Posterior cingulate gyrus (tissue), 11 donors: ENCODE measurements around the gene SDK2.

Experiments
- DNase-seq, 10 donors: peaks; one replicate each; pipeline versions ENCODE4 v3.0.0 to v3.0.0-alpha.2; 2020 to 2021; ENCODE audit warnings: mixed read lengths in 3 of 10
- intact Hi-C: fragments of 100-400 bp; cut with DNase I; formaldehyde crosslinking; loops from one replicate; pipeline ENCODE4 v1.15.1; 2023

SDK2 gene

DNA sequence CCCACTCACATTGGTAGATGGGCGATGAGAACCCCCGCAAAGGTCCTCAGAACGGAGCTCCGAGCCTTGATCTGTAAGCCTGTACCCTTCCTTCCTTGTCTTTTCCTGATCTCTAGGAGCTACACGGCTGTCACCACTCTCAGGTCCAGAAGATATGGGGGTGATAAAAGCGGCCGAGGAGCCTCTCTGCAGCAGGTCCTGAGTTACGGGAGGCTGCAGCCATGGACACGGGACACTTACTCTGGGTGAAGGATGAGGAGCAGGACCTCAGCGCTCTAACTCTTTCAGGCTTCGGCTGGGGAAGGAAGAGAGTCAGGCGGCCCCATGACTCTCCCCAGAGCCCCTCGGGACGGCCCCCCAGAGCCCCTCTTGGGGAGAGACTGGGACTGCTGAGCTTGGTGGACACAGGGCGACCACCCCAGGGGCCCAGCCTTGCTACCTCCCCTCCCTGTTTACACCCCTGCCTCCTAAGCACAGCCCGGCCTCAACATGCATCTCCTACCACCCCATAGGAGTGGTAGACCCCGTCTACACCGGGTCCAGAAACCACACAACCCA lies 74.4 kb downstream of the SDK2 start:
- no peak for DNase-seq
- intact Hi-C loops: no loop called here

- intact Hi-C loops: no loop called here
- DNase-seq: no peak
Observed at GRCh38 chr17:73568934-73569333, 75.3 kb downstream of the SDK2 start.

GRCh38 chr17:73566905-73567782 lies 77.1 kb downstream of the SDK2 start:
- DNase-seq: no peak
- intact Hi-C loops: no loop called here

DNA sequence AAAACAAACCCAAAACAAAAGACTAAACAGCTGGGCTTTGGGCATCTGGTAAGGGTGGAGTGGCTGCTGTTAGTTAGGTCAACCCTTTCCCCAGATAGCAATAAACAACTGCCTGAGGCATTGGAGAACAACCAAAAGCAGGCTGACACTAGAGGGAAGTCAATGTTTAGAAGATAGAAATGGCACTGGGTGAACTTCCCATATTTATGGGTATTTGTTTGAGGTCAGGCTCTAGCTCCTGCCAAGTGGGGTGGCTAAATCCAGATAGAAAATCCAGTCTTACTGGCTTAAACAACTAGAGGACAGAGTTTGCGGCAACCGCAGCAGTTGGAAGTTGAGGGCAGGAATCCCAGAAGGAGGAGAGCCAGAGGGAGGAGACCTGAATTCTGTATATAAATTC lies 79.4 kb downstream of the SDK2 start:
- intact Hi-C loops: no loop called here
- no peak for DNase-seq

- intact Hi-C loops: no loop called here
- DNase-seq: no peak
Observed at GRCh38 chr17:73562896-73563295, 81.3 kb downstream of the SDK2 start.

DNA sequence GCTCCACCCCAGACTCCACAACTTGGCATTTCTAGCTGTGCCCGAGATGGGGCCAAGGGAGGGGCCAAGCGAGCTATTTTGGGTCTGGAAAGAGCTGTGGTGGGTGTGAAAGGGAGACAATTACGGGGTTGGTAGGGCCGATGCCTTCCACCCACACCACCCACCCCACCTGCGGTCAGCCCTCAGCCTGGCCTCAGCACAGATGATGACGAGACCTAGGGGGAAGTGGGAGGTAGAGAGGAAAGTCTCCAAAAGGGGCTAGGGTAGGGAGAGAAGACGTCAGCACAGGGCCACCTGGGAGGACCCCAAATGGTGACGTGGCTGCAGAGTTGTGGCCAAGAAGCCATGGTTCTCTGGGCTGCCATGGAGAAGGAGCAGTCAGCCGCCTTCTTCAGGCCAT lies 83.1 kb downstream of the SDK2 start:
- no peak for DNase-seq
- intact Hi-C loops: no loop called here

DNA sequence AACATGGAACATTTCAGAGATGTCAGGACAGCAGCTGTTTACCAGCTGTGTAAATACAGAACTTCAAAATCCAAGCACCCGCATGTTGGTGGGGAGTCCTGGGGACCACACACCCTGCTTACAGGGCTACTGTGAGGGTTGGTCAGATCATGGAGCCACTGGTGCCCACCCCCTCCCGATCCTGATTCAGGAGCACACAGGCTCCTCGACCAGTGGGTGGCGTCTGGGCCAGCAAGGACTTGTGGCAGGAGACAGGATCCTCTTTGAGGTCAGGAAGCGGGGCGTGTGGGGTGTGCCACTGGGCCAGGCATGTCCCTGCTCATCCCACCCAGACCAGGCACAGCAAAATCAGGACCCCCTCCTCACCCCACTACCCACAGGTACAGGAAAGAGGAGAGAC lies 83.6 kb downstream of the SDK2 start:
- DNase-seq: no peak
- intact Hi-C loops: no loop called here

DNA sequence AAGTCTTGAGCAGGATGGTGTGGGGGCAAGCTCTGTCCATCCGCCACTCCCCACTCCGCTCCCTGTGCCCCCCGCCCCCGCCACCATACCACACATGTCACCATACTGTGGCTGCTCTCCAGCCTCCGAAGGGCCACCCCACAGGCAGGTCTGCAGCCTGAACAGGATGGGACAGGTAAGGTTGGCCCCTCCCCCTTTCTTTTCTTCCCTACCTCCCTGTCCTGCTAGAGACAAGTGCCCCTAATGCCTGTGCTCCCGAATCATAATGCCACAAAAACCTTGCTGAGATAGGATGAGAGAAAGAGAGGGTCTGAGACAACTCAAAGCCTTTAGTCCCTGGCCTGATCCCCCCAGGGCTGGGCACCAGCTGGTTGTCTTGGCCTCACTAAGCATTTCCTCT lies 84.7 kb downstream of the SDK2 start:
- DNase-seq: no peak
- intact Hi-C loops: no loop called here

GRCh38 chr17:73555199-73555960 lies 88.9 kb downstream of the SDK2 start:
- peak in 1 of 10 donors; percentile 35 for DNase-seq

DNA sequence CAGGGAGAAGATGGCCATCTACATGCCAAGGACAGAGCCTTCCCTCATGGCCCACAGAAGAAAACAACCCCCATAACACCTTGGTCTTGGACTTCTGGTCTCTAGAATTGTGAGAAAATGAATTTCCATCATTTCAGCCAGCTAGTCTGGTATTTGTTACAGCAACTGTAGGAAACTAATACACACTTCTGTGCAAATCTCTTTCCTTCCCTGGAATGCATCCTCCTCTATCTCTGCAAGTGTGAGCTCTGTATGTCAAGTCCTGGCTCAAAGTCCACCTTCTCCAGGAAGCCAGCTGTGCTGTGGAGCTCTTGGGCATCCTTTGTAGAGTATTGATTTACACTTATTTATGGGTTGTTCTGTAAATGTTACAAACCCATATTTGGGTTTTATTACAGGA lies 89.7 kb downstream of the SDK2 start:
- intact Hi-C loops: no loop called here
- peak in 2 of 10 donors; percentile 27 to 29 for DNase-seq

More at GRCh38 chr17:73555199-73555960, 88.9 kb downstream of the SDK2 start:
- intact Hi-C loops: no loop called here

GRCh38 chr17:73553311-73553710 lies 90.9 kb downstream of the SDK2 start:
- intact Hi-C loops: no loop called here
- DNase-seq: peak in 2 of 10 donors; percentile 1 to 6

- intact Hi-C loops: no loop called here
- DNase-seq: peak in 2 of 10 donors; percentile 62 to 66
Observed at GRCh38 chr17:73552300-73553048, 91.8 kb downstream of the SDK2 start.

DNA sequence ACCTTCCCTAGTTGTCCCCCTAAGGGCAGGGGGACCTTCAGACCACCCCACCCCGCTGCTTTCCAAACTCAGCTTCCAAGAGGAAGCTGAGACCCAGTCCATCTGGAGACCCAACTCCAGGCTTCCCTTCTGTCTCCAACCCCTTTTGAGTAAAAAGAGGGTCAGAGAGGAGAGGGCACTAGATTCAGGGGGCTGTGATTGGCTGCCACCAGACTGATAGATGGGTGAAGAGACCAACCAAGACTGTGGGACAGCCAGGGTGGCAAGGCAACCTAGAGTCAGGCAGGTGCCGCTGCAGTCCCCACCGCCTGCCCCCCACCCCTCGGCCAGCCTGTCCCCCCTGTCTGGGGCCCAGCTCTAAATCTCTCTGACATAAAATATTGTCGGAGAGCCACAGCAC lies 92.5 kb downstream of the SDK2 start:
- peak in 1 of 10 donors; percentile 62 for DNase-seq
- intact Hi-C loops: no loop called here

DNA sequence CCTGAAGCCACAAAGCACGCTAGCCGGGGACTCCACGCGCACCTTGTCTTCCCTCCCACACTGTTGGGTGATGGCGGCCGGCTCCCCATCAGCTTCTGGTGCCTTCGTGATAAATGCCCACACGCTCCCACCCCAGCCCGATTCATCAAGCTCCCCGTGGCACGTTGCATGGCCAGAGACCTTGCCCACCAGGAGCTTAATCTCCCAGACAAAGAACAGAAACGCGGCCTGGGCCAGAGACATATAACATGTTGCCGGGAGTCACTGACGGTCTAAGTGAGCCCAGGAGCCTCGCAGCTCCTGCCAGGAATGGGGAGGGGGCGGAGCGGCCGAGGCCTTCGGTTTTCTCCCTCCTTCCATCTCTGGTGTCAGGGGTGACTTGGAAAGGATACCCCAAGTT lies 93.1 kb downstream of the SDK2 start:
- peak in 1 of 10 donors; percentile 59 for DNase-seq
- intact Hi-C loops: no loop called here

DNA sequence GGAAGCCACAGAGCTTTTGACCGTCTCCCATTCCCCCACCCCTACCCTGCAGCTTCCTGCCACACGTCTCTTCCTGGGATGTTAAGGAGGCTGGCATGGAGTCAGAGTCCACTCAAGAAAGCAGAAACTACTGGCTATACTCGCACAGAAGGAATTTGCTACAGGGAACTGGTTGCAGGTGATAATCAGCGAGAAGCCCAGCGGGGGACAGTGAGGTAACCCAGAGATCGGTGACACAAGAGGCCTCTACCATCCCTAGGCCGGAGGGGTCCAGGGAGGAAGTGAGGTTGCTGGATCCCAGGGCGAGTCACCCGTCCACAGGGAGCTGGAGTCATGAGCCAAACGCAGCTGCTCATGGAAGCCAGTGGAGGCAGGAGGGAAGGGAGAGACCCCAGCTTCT lies 93.7 kb downstream of the SDK2 start:
- intact Hi-C loops: no loop called here
- peak in 1 of 10 donors; percentile 62 for DNase-seq

DNA sequence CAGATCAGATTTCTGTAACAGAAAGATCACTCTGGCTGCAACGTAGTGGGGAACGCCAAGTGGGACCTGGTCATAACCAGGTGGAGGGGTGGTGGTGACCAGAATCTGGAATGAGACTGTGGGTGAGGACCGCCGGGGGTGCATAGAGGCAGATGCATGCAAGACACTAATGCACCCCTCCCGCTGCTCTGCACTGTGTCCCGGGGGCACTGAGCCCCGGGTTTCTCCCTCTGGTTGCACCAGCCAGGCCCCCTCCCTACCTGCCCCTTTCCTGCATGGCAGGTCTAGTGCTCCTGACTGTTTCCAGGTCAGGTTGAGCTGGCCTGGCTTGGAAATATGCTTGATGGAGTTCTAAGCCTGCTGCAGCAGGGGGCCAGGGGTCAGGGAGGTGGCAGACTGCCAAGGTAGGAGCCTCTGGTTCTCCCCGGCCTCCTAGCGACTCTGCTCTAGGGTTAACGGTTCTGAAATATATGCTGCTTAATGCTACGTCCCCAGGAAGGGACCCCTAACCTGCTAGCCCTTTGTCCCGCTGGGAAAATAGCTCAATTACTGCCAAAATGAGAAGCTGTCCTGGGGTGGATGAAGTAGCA lies 94.3 kb downstream of the SDK2 start:
- peak in 2 of 10 donors; percentile 55 to 75 for DNase-seq
- intact Hi-C loops: no loop called here

GRCh38 chr17:73548620-73549311 lies 95.5 kb downstream of the SDK2 start:
- DNase-seq: peak in 2 of 10 donors; percentile 55 to 74
- intact Hi-C loops: no loop called here

- intact Hi-C loops: no loop called here
- peak in 1 of 10 donors; percentile 24 for DNase-seq
Observed at GRCh38 chr17:73547790-73548189, 96.5 kb downstream of the SDK2 start.

GRCh38 chr17:73546770-73547536 lies 97.3 kb downstream of the SDK2 start:
- DNase-seq: peak in 2 of 10 donors; percentile 56 to 66
- intact Hi-C loops: no loop called here
